HUDEP-2 (cell line): Measurements from ENCODE around the gene SMIM27.
"Not testable (repeated sequence)": the region's sequence is repeated elsewhere in the genome, so short reads cannot be mapped to it uniquely, and the experiment has no call there.

Experiments used
- DNase-seq, 76 experiments: peaks; one replicate each; lab custom pipeline; 2025; ENCODE audit not compliant: unreplicated experiment in 76 of 76; lab: John Stamatoyannopoulos, UW

SMIM27 gene

GRCh38 chr9:32552172-32552872 is at the start of gene SMIM27, which contains the start of gene TOPORS:
SMIM27 (plus strand) TSS chr9:32552327; CDS start chr9:32552435, 108 bp downstream.
TOPORS (minus strand) TSS chr9:32552586; CDS start chr9:32552436, 150 bp downstream.
- peak in 74 of 76 experiments; percentile 28 to 91 (median 81) for DNase-seq

- DNase-seq = no peak
These were observed 49.7 kb upstream of the SMIM27 start for GRCh38 chr9:32502464-32502863.

- DNase-seq = no peak
These were observed 49.1 kb upstream of the SMIM27 start for GRCh38 chr9:32503008-32503407.

GRCh38 chr9:32508728-32509127 is 43.4 kb upstream of the SMIM27 start:
- no peak for DNase-seq

- no peak for DNase-seq
These were observed 35.9 kb upstream of the SMIM27 start for GRCh38 chr9:32516241-32516640.

- DNase-seq = no peak
These were observed 33.9 kb upstream of the SMIM27 start for GRCh38 chr9:32518276-32518675.

- no peak for DNase-seq
These were observed 28.2 kb upstream of the SMIM27 start for GRCh38 chr9:32523910-32524309.

GRCh38 chr9:32524558-32524891 is 27.6 kb upstream of the SMIM27 start:
- DNase-seq = not testable (repeated sequence)

GRCh38 chr9:32524892-32525708 is 27.0 kb upstream of the SMIM27 start:
- no peak for DNase-seq

GRCh38 chr9:32525709-32526030 is 26.5 kb upstream of the SMIM27 start:
- DNase-seq = peak in 1 of 76 experiments; percentile 18

- peak in 68 of 76 experiments; percentile 7 to 75 (median 48) for DNase-seq
These were observed 26.0 kb upstream of the SMIM27 start, which contains the start of gene RIGI for GRCh38 chr9:32526041-32526706. RIGI (minus strand) TSS chr9:32526196; CDS start chr9:32526166, 30 bp downstream.

GRCh38 chr9:32526707-32527048 is 25.4 kb upstream of the SMIM27 start:
- DNase-seq = no peak

- peak in 56 of 76 experiments; percentile 3 to 87 (median 57) for DNase-seq
These were observed 18.8 kb upstream of the SMIM27 start for GRCh38 chr9:32533336-32533735.

- DNase-seq = no peak
These were observed 18.3 kb upstream of the SMIM27 start for GRCh38 chr9:32533816-32534215.

GRCh38 chr9:32543047-32543446 is 9.1 kb upstream of the SMIM27 start:
- DNase-seq = no peak

GRCh38 chr9:32545884-32546283 is 6.2 kb upstream of the SMIM27 start:
- DNase-seq = no peak

- not testable (repeated sequence) for DNase-seq
These were observed 3.9 kb upstream of the SMIM27 start for GRCh38 chr9:32548213-32548612.

- peak in 2 of 76 experiments; percentile 6 to 12 for DNase-seq
These were observed 2.0 kb upstream of the SMIM27 start for GRCh38 chr9:32550150-32550561.

- peak in 75 of 76 experiments; percentile 14 to 90 (median 74) for DNase-seq
These were observed 1.4 kb upstream of the SMIM27 start for GRCh38 chr9:32550562-32551275.

- peak in 38 of 76 experiments; percentile 5 to 69 (median 39) for DNase-seq
These were observed 663 bp upstream of the SMIM27 start for GRCh38 chr9:32551276-32552051.
